ENCODE results near the gene SLC34A3. TPM values are rescaled to one million over a fixed set of nuclear protein-coding genes. Genes with fewer than 3 reads are reported as not detected.
"Not testable (repeated sequence)": the region's sequence is repeated elsewhere in the genome, so short reads cannot be mapped to it uniquely, and the experiment has no call there.

Gene SLC34A3
- total RNA-seq, 1 donor from 2014 or later, result not detected

DNA sequence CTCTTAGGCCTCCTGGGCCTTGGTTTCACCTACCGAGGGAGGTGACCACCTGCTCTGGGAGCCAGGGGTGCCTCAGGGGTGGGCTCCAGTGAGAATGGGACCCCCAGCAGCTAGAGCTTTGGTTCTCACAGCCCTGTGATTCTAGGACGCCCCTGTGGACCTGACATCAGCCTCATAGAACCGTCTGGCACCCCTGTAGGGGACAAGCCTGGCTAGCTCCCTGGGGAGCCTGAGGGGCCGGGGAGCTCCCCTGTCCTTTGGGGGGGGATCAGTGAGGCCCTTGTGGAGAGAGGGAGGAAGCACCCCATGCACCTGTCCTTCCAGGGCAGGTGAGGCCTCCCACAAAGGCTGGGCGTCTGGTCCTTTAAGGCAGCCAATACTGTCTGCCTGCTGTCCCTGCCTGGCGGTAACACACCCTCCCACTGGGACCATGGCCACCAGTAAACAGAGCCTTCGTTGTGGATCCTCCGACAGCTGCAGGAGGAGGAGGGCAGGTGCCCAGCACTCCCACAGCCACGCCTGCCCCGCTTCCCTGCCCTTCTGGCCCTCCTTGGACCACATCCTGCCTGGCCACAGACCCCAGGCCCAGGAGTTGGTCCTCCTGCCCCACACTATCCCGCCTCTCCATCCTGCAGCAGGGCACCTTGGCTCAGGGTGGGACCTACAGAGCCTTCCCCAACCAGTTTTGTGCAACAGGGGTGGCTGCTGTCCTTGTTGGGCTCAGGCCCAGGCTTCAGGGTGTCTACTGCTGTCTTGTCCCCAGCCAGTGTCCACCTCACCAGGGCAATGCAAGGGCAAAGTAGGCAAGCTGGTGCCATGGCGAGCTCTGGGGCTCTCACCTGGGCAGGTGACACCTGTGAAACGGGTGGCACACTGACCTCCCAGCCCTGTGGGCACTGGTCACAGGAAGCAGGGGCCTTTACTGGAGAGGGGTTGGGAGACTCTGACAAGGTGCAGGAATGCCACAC, 7.3 kb downstream of the SLC34A3 start:
- DNase-seq, result no peak
- TF ChIP-seq, protein P1, sequence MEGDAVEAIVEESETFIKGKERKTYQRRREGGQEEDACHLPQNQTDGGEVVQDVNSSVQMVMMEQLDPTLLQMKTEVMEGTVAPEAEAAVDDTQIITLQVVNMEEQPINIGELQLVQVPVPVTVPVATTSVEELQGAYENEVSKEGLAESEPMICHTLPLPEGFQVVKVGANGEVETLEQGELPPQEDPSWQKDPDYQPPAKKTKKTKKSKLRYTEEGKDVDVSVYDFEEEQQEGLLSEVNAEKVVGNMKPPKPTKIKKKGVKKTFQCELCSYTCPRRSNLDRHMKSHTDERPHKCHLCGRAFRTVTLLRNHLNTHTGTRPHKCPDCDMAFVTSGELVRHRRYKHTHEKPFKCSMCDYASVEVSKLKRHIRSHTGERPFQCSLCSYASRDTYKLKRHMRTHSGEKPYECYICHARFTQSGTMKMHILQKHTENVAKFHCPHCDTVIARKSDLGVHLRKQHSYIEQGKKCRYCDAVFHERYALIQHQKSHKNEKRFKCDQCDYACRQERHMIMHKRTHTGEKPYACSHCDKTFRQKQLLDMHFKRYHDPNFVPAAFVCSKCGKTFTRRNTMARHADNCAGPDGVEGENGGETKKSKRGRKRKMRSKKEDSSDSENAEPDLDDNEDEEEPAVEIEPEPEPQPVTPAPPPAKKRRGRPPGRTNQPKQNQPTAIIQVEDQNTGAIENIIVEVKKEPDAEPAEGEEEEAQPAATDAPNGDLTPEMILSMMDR (IDR thresholded peaks at IDR 0.05; ENCODE audit: borderline replicate concordance), result no peak
- Histone ChIP-seq H3K36me3 (peaks cover 15% of the 10 kb centered on the region), H3K9me3 (replicated peaks) (no peaks in the 10 kb centered on the region), H3K4me1 (peaks cover 68% of the 10 kb centered on the region), H3K27ac (replicated peaks) (no peak overlapping the region), H3K27me3 (ENCODE audit: low read depth) (peaks cover 28% of the 10 kb centered on the region), H3K4me3 (no peak overlapping the region)
- intact Hi-C loops (cut with micrococcal nuclease), result loop anchor here (5.0 kb wide), 1 partner anchor 121 kb away; no protein-coding TSS in a partner anchor

DNA sequence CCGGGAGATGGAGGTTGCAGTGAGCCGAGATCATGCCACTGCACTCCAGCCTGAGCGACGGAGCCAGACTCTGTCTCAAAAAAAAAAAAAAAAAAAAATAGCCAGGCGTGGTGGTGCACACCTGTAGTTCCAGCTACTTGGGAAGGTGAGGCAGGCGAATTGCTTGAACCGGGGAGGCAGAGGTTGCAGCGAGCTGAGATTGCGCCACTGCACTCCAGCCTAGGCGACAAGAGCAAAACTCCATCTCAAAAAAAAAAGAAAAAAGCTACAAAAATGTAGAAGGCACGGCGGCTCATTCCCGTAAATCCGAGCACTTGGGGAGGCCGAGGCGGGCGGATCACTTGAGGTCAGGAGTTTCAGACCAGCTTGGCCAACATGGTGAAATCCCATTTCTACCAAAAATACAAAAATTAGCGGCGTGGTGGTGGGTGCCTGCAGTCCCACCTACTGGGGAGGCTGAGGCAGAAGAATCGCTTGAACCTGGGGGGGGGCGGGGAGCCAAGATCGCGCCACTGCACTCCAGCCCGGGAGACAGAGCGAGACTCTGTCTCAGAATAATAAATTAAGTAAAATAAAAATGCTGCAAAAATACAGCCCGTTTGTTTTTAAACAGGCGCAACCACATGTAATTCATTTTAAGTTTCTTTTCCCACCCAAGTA, 9.0 kb downstream of the SLC34A3 start:
- Histone ChIP-seq H3K4me1 (peaks cover 84% of the 10 kb centered on the region), H3K27ac (replicated peaks) (peak overlapping the region; percentile 100), H3K27me3 (ENCODE audit: low read depth) (peaks cover 11% of the 10 kb centered on the region), H3K36me3 (peaks cover 22% of the 10 kb centered on the region), H3K4me3 (peak overlapping the region; percentile 84)
- intact Hi-C loops (cut with micrococcal nuclease), result loop anchor here (5.0 kb wide), 1 partner anchor 122 kb away; no protein-coding TSS in a partner anchor
- DNase-seq; H3K9me3 ChIP-seq (replicated peaks): not testable (repeated sequence)

DNA sequence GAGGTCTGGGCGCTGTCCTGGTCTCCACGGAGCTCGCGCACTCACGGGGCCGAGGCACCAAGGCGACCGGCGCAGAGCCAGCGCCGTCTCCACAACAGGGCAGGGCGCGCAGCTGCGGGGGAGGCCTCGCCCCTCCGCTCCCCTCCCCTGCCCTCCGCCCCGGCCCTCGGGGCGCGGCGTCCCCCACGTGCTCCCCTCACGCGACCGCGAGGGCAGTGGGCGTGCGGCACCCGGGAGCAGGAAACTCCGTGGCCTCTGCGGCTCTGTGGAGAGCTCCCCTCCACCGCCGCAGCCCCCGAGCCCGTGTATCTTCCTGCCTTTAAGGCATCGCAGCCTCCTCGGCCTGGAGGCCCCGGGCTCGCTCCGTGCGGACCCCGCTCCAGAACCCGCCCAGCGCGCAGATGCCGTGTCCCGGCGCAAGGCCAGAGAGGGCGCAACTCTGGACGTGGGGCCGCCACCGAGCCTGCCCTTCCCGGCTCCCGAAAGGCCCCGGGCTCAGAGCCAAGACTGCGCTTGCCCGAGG, 9.7 kb downstream of the SLC34A3 start:
- intact Hi-C loops (cut with micrococcal nuclease), result no loop called here
- DNase-seq, result peak; percentile 84
- Histone ChIP-seq H3K27ac (replicated peaks) (peak overlapping the region; percentile 100), H3K36me3 (peaks cover 22% of the 10 kb centered on the region), H3K27me3 (ENCODE audit: low read depth) (peaks cover 4% of the 10 kb centered on the region), H3K4me3 (peak overlapping the region; percentile 84), H3K4me1 (peaks cover 85% of the 10 kb centered on the region), H3K9me3 (replicated peaks) (no peaks in the 10 kb centered on the region)
- TF ChIP-seq, protein P1 (IDR thresholded peaks at IDR 0.05; ENCODE audit: borderline replicate concordance), result peak; percentile 21

DNA sequence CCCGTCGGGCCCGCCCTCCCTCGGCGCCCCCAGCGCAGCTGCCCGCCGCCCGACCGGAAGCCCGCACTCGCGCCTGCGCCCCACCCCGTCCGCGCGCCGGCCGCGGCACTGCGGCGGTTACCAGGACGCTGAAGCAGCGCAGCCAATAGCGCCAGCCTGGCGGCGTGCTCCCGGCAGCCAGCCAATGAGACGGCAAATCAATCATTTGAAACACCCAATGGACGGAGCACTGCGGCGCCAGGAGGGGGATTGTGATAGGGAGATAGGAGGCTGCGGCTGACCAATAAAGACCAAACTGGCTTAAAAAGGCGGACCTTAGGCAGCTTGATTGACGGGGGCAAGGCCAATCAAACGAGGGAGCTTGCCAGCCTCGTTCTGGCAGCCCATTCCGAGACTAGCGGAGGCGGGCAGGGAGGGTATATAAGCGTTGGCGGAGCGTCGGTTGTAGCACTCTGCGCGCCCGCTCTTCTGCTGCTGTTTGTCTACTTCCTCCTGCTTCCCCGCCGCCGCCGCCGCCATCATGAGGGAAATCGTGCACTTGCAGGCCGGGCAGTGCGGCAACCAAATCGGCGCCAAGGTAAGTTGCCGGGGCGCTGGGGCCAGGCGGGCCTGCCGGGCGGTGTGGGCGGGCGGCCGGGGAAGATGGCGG, 10.3 kb downstream of the SLC34A3 start, which contains the start of gene TUBB4B:
Gene TUBB4B, plus strand, starts transcription at position 447 of the 649 bp plus-strand sequence. Its CDS starts 74 bp downstream, at position 521.
- Histone ChIP-seq H3K27me3 (ENCODE audit: low read depth) (no peaks in the 10 kb centered on the region), H3K36me3 (peaks cover 22% of the 10 kb centered on the region), H3K4me3 (peak within 1 kb of the TSS; percentile 96), H3K4me1 (peaks cover 79% of the 10 kb centered on the region), H3K9me3 (replicated peaks) (no peaks in the 10 kb centered on the region), H3K27ac (replicated peaks) (peak within 1 kb of the TSS; percentile 100)
- TF ChIP-seq, protein P1 (IDR thresholded peaks at IDR 0.05; ENCODE audit: borderline replicate concordance), result no peak
- intact Hi-C loops (cut with micrococcal nuclease), result no loop called here
- DNase-seq, result peak; percentile 99

DNA sequence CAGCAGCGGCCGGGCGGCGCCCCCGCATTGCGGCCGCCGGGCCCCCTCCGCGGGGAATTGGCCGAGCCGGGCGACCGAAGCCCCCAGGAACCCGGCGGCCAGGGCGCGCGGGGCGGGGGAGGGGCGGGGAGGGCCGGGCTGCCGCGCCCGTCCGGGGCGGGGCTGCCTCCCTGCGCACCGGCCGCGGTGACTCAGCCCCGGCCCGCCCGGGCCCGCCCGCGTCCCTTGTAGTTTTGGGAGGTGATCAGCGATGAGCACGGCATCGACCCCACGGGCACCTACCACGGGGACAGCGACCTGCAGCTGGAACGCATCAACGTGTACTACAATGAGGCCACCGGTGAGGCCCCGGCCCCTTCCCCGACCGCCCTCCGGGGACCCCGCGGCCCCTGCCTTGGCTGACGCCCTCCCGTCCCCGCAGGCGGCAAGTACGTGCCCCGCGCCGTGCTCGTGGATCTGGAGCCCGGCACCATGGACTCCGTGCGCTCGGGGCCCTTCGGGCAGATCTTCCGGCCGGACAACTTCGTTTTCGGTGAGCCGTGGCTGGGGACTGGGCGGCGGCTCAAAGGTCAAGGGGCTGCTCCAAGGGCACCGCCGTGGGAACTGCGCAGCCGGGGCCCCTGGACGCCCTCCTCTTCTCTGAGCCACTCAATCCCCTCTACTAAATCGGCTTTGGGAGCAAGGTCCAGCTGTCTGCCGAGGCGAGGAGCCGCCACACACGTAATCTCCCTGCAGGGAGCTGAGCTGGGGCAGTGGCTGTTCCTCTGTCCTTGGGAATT, 11.0 kb downstream of the SLC34A3 start:
- intact Hi-C loops (cut with micrococcal nuclease), result no loop called here
- no peaks in the 10 kb centered on the region for H3K27me3 ChIP-seq (ENCODE audit: low read depth)
- DNase-seq, result peak; percentile 72
- peaks cover 22% of the 10 kb centered on the region for H3K36me3 ChIP-seq
- H3K9me3 ChIP-seq (replicated peaks), result no peaks in the 10 kb centered on the region
- TF ChIP-seq, protein P1 (IDR thresholded peaks at IDR 0.05; ENCODE audit: borderline replicate concordance), result no peak
- H3K4me3 ChIP-seq, result peak overlapping the region; percentile 96
- peak overlapping the region; percentile 98 for H3K27ac ChIP-seq (replicated peaks)
- peaks cover 72% of the 10 kb centered on the region for H3K4me1 ChIP-seq
